ENCODE results near the gene CPSF7.
"Not testable (repeated sequence)": the region's sequence is repeated elsewhere in the genome, so short reads cannot be mapped to it uniquely, and the experiment has no call there.

Gene CPSF7

GRCh38 chr11:61446211-61446651 lies 16.5 kb upstream of the CPSF7 start:
- ChIA-PET POLR2A (interaction anchor here (1.0 kb wide), 1 partner anchor 17 kb away, joined by 3 read pairs; the partner anchor contains the start of genes CPSF7 and SDHAF2), CTCF (interaction anchor here (0.7 to 11.3 kb wide), 29 partner anchors 9 to 538 kb away, joined by 3 to 196 read pairs (median 4); partner anchors contain the start of genes CPSF7 and SDHAF2)
- DNase-seq (ENCODE audit: extremely low spot score) = peak; percentile 77
- TF ChIP-seq CTCF (IDR thresholded peaks at IDR 0.05; ENCODE audit: control extremely low read depth, extremely low read depth, low read depth, missing control alignments) = peak; percentile 88

- ChIA-PET CTCF (interaction anchor here (0.9 to 11.3 kb wide), 23 partner anchors 9 to 538 kb away, joined by 3 to 196 read pairs (median 8); partner anchors contain the start of genes CPSF7 and SDHAF2), POLR2A (interaction anchor here (1.0 kb wide), 1 partner anchor 16 kb away, joined by 3 read pairs; the partner anchor contains the start of genes CPSF7 and SDHAF2)
- no peak for TF ChIP-seq CTCF (IDR thresholded peaks at IDR 0.05; ENCODE audit: control extremely low read depth, extremely low read depth, low read depth, missing control alignments)
- no peak for DNase-seq (ENCODE audit: extremely low spot score)
Measured at GRCh38 chr11:61445516-61445915, 15.7 kb upstream of the CPSF7 start.

GRCh38 chr11:61442616-61443015 lies 12.8 kb upstream of the CPSF7 start:
- ChIA-PET CTCF (interaction anchor here (0.7 to 11.3 kb wide), 4 partner anchors 10 to 106 kb away, joined by 3 to 196 read pairs (median 3); no protein-coding TSS in a partner anchor), POLR2A (no interaction called here)
- no peak for DNase-seq (ENCODE audit: extremely low spot score)
- TF ChIP-seq CTCF (IDR thresholded peaks at IDR 0.05; ENCODE audit: control extremely low read depth, extremely low read depth, low read depth, missing control alignments) = no peak

- TF ChIP-seq CTCF (IDR thresholded peaks at IDR 0.05; ENCODE audit: control extremely low read depth, extremely low read depth, low read depth, missing control alignments) = no peak
- no peak for DNase-seq (ENCODE audit: extremely low spot score)
- ChIA-PET CTCF (interaction anchor here (1.5 to 7.4 kb wide), 3 partner anchors 8 to 77 kb away, joined by 5 to 126 read pairs (median 15); partner anchors contain the start of genes CPSF7 and SDHAF2), POLR2A (interaction anchor here (0.5 to 1.2 kb wide), 2 partner anchors 10 to 658 kb away, joined by 4 to 8 read pairs; partner anchors contain the start of gene CPSF7)
Measured at GRCh38 chr11:61439615-61440014, 9.8 kb upstream of the CPSF7 start.

GRCh38 chr11:61437496-61437895 lies 7.7 kb upstream of the CPSF7 start:
- ChIA-PET POLR2A (no interaction called here), CTCF (interaction anchor here (2.7 to 7.4 kb wide), 2 partner anchors 11 to 79 kb away, joined by 15 to 126 read pairs; no protein-coding TSS in a partner anchor)
- no peak for TF ChIP-seq CTCF (IDR thresholded peaks at IDR 0.05; ENCODE audit: control extremely low read depth, extremely low read depth, low read depth, missing control alignments)

GRCh38 chr11:61430839-61431238 lies 1.1 kb upstream of the CPSF7 start:
- POLR2A ChIA-PET; DNase-seq (ENCODE audit: extremely low spot score): not testable (repeated sequence)
- CTCF ChIA-PET = interaction anchor here (1.0 to 5.9 kb wide), 4 partner anchors 9 to 95 kb away, joined by 3 to 26 read pairs (median 18); no protein-coding TSS in a partner anchor

More at GRCh38 chr11:61437496-61437895, 7.7 kb upstream of the CPSF7 start:
- DNase-seq (ENCODE audit: extremely low spot score) = no peak

GRCh38 chr11:61429346-61429690 lies 457 bp downstream of the CPSF7 start:
- DNase-seq (ENCODE audit: extremely low spot score) = peak; percentile 78
- peak; percentile 14 for TF ChIP-seq CTCF (IDR thresholded peaks at IDR 0.05; ENCODE audit: control extremely low read depth, extremely low read depth, low read depth, missing control alignments)
- ChIA-PET POLR2A (interaction anchor here (0.6 to 2.0 kb wide), 5 partner anchors 10 to 370 kb away, joined by 3 to 10 read pairs (median 4); partner anchors contain the start of genes CYB561A3 and TMEM138), CTCF (interaction anchor here (0.6 to 5.9 kb wide), 12 partner anchors 10 to 174 kb away, joined by 3 to 26 read pairs (median 4); partner anchors contain the start of gene TMEM216)

Data from GM10248 (cell line).